ENCODE results near the gene CRY1. TPM values are rescaled to one million over a fixed set of nuclear protein-coding genes. Genes with fewer than 3 reads are reported as not detected.

CRY1 gene
- total and polyA plus RNA-seq, 9 of the 15 experiments (the other 6 are each of a cell fraction or from before 2014, with no cell fraction given): 8.7 to 33.3 (median 25.2) TPM

Other genes starting within 250 kb of the CRY1 start
- gene TMEM263, start 137.6 kb downstream of the CRY1 start, total RNA-seq (2014; rRNA removed): 14.8 and 18.7 TPM in 2 replicates
- gene TMEM263, start 137.6 kb downstream of the CRY1 start, total RNA-seq (2014; rRNA removed; fragmentation: Illumina TruSeq; extraction: Trizol): 31.6 and 35.0 TPM in 2 replicates
- gene TMEM263, start 137.6 kb downstream of the CRY1 start, total RNA-seq (2015; rRNA removed; fragmentation: Illumina TruSeq; extraction: Trizol): 24.1 and 26.4 TPM in 2 replicates
- 26.7 and 27.4 TPM in 2 replicates for gene TMEM263, start 137.6 kb downstream of the CRY1 start, total RNA-seq (2021)
- 36.7 and 37.8 TPM in 2 replicates for gene TMEM263, start 137.6 kb downstream of the CRY1 start, polyA plus RNA-seq (2011; rRNA removed)
- 22.3 and 24.4 TPM in 2 replicates for gene TMEM263, start 137.6 kb downstream of the CRY1 start, polyA plus RNA-seq (2014; fragmentation: Illumina TruSeq; extraction: Trizol)
- 10 to 100 TPM; 14.8 to 17.8 TPM for gene TMEM263, start 137.6 kb downstream of the CRY1 start, polyA plus RNA-seq (2014; fragmentation: Nextera tagmentation; extraction: Ambion mirVana)
- 12.6 and 13.7 TPM in 2 replicates for gene TMEM263, start 137.6 kb downstream of the CRY1 start, polyA plus RNA-seq (2014; rRNA removed)
- 26.4 and 35.9 TPM in 2 replicates for gene MTERF2, start 106.4 kb downstream of the CRY1 start, total RNA-seq (2014; rRNA removed)
- gene MTERF2, start 106.4 kb downstream of the CRY1 start, total RNA-seq (2014; rRNA removed; fragmentation: Illumina TruSeq; extraction: Trizol): 29.6 and 34.7 TPM in 2 replicates
- gene MTERF2, start 106.4 kb downstream of the CRY1 start, total RNA-seq (2015; rRNA removed; fragmentation: Illumina TruSeq; extraction: Trizol): 34.1 and 37.0 TPM in 2 replicates
- gene MTERF2, start 106.4 kb downstream of the CRY1 start, total RNA-seq (2021): 30.3 and 33.7 TPM in 2 replicates
- 28.3 and 33.2 TPM in 2 replicates for gene MTERF2, start 106.4 kb downstream of the CRY1 start, polyA plus RNA-seq (2011; rRNA removed)
- gene MTERF2, start 106.4 kb downstream of the CRY1 start, polyA plus RNA-seq (2014; fragmentation: Illumina TruSeq; extraction: Trizol): 32.5 and 39.5 TPM in 2 replicates
- 10 to 100 TPM; 10.0 to 11.6 TPM for gene MTERF2, start 106.4 kb downstream of the CRY1 start, polyA plus RNA-seq (2014; fragmentation: Nextera tagmentation; extraction: Ambion mirVana)
- 55.3 and 63.2 TPM in 2 replicates for gene MTERF2, start 106.4 kb downstream of the CRY1 start, polyA plus RNA-seq (2014; rRNA removed)

Measured in K562 (cell line).